GM11168 (cell line): ENCODE data around the gene LRRC53.

Experiments
- in situ Hi-C: fragments of 300-500 bp; cut with MboI; formaldehyde crosslinking; loops from one replicate; pipeline ENCODE4 v1.12.0; 2022; ENCODE audit warnings: low sequenced_read_pairs; ENCODE audit not compliant: unreplicated experiment

LRRC53 gene

GRCh38 chr1:74512170-74512915 is at the start of gene LRRC53:
Gene LRRC53, minus strand, starts transcription at chr1:74512611. Its CDS starts 29,262 bp downstream, at chr1:74483349.
- in situ Hi-C loops, result no loop called here

GRCh38 chr1:74549932-74550331 is 37.5 kb upstream of the LRRC53 start:
- in situ Hi-C loops, result no loop called here

- in situ Hi-C loops, result no loop called here
Measured at GRCh38 chr1:74548961-74549750, 36.7 kb upstream of the LRRC53 start.

- in situ Hi-C loops, result no loop called here
Measured at GRCh38 chr1:74545821-74546220, 33.4 kb upstream of the LRRC53 start.

GRCh38 chr1:74534241-74534640 is 21.8 kb upstream of the LRRC53 start:
- in situ Hi-C loops, result no loop called here

GRCh38 chr1:74531796-74532195 is 19.4 kb upstream of the LRRC53 start:
- in situ Hi-C loops, result no loop called here

- in situ Hi-C loops, result no loop called here
Measured at GRCh38 chr1:74530892-74531291, 18.5 kb upstream of the LRRC53 start.

- in situ Hi-C loops, result no loop called here
Measured at GRCh38 chr1:74528123-74528522, 15.7 kb upstream of the LRRC53 start.

GRCh38 chr1:74526708-74527107 is 14.3 kb upstream of the LRRC53 start:
- in situ Hi-C loops, result no loop called here

GRCh38 chr1:74523873-74524480 is 11.6 kb upstream of the LRRC53 start:
- in situ Hi-C loops, result no loop called here

GRCh38 chr1:74522148-74522547 is 9.7 kb upstream of the LRRC53 start:
- in situ Hi-C loops, result no loop called here

GRCh38 chr1:74517599-74518051 is 5.2 kb upstream of the LRRC53 start:
- in situ Hi-C loops, result no loop called here

- in situ Hi-C loops, result no loop called here
Measured at GRCh38 chr1:74513411-74514300, 1.2 kb upstream of the LRRC53 start.

GRCh38 chr1:74508449-74508848 is 4.0 kb downstream of the LRRC53 start:
- in situ Hi-C loops, result no loop called here

- in situ Hi-C loops, result no loop called here
Measured at GRCh38 chr1:74505928-74506710, 6.3 kb downstream of the LRRC53 start.

- in situ Hi-C loops, result no loop called here
Measured at GRCh38 chr1:74504933-74505512, 7.4 kb downstream of the LRRC53 start.

- in situ Hi-C loops, result no loop called here
Measured at GRCh38 chr1:74504125-74504932, 8.1 kb downstream of the LRRC53 start.

- in situ Hi-C loops, result no loop called here
Measured at GRCh38 chr1:74502858-74503257, 9.6 kb downstream of the LRRC53 start.
